ENCODE measurements around the gene CEP83.

Gene CEP83

DNA sequence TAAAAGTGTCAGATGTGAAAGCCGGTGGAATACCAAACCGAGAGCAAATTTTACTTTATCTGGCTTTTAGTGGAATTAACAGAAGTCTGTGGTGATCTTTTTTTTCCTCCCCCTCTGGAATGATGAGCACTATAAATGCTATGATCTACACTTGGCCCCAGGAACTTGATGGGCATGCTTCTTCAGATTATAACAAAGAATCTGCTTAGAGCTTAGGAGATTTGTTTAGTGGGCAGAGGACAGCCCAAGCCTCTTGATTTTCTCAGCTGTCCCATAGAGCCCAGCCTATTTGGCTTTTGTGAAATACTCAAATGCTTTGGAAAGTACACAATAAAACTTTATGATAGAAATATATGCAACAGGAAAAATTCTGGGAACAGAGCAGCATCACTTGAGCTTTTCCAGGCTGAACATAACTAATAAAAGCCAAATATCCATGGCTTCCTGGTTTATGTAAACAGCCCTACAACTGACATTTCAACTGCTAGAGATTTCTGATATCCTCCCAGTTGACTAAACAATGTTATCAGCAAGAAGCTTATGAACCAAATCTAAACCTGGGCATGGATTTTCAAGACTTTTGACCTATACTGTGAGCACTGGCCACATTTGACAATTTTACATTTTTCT lies 161.7 kb downstream of the CEP83 start:
- H3K4me3 ChIP-seq (ENCODE audit: low read depth, low read length) = no peak overlapping the region
- TF ChIP-seq CTCF (IDR thresholded peaks at IDR 0.05; ENCODE audit: insufficient read depth, low read depth, low read length, missing control alignments) = no peak
- DNase-seq (ENCODE audit: low read depth) = no peak

- no peak overlapping the region for H3K4me3 ChIP-seq (ENCODE audit: low read depth, low read length)
- no peak for TF ChIP-seq CTCF (IDR thresholded peaks at IDR 0.05; ENCODE audit: insufficient read depth, low read depth, low read length, missing control alignments)
- DNase-seq (ENCODE audit: low read depth) = no peak
Observed at GRCh38 chr12:94297096-94297699, 162.5 kb downstream of the CEP83 start.

DNA sequence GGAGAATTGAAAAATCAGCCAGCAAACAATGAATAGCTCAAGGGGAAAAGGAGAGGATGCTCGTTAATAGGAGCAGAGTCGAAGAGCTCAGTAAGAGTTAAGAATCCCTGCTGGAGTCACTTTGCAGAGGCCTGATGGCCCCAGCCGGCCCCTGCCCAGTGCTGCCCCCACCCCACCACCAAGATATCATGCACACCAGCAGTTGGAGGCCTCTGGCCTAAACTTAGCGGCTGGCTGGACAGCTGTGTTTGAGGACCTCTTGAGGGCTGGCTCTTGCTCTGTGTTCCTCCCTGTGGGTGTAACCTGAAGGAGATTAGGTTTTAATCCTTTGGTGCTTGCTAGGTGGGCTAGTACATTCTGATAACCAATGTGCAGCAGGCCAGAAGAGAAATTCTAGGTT lies 169.3 kb downstream of the CEP83 start:
- no peak for DNase-seq (ENCODE audit: low read depth)
- TF ChIP-seq CTCF (IDR thresholded peaks at IDR 0.05; ENCODE audit: insufficient read depth, low read depth, low read length, missing control alignments) = no peak
- H3K4me3 ChIP-seq (ENCODE audit: low read depth, low read length) = no peak overlapping the region

DNA sequence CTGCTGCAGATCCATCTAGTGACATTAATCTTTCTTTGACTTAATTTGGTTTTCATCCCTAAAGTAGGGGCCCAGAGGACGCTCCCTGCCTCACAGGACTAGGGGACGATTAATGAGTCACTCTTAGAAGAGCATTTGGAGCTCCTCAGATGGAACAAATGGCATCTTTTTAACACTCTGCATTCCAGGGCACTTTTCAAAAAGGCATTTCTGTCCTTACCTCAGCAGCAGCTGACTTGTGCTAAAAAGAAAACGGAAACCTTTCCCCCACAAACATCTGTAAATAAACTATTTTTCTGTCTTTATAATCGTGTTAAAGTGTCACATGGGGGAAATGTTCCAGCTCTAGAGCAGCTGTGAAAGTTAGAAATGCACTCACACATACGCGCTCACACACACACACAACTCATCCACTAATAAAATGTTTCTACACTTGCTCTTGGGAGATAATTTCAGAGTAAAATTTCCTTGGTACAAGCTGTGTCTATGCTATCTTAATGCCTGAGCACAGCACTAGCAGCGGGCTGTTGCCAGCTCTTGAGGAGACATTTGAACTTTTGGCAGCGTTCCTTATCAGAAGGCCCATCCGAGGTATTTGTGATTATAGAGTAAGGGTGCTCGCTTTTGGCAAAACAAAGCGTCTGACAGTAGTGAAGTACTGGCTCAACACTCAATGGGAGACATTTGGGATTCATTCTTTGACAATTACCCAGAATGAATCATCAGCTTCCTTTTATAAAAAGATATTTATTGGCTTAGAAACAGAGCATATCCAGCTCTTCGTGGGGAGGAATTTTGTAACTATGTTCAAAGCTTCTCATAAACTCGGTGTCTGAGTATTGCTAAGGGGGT lies 170.0 kb downstream of the CEP83 start:
- no peak for TF ChIP-seq CTCF (IDR thresholded peaks at IDR 0.05; ENCODE audit: insufficient read depth, low read depth, low read length, missing control alignments)
- no peak for DNase-seq (ENCODE audit: low read depth)
- H3K4me3 ChIP-seq (ENCODE audit: low read depth, low read length) = no peak overlapping the region

- no peak for DNase-seq (ENCODE audit: low read depth)
- H3K4me3 ChIP-seq (ENCODE audit: low read depth, low read length) = no peak overlapping the region
- TF ChIP-seq CTCF (IDR thresholded peaks at IDR 0.05; ENCODE audit: insufficient read depth, low read depth, low read length, missing control alignments) = no peak
Observed at GRCh38 chr12:94287245-94287628, 172.4 kb downstream of the CEP83 start.

GRCh38 chr12:94286583-94287244 lies 173.0 kb downstream of the CEP83 start:
- no peak overlapping the region for H3K4me3 ChIP-seq (ENCODE audit: low read depth, low read length)
- no peak for DNase-seq (ENCODE audit: low read depth)
- TF ChIP-seq CTCF (IDR thresholded peaks at IDR 0.05; ENCODE audit: insufficient read depth, low read depth, low read length, missing control alignments) = no peak
